Left lung (tissue), 10 donors: ENCODE measurements around the gene HPSE2. TPM values are rescaled to one million over a fixed set of nuclear protein-coding genes. Genes with fewer than 3 reads are reported as not detected.
"Not testable (repeated sequence)": the region's sequence is repeated elsewhere in the genome, so short reads cannot be mapped to it uniquely, and the experiment has no call there.

ENCODE experiments used
- ATAC-seq: fragments of 200-7000 bp; cut with Tn5 transposase; one replicate; pipeline ENCODE4 v1.9.1; 2020; ENCODE audit warnings: moderate library complexity
- DNase-seq, 4 donors: peaks; one replicate each; pipeline ENCODE4 v3.0.0-alpha.2; 2013 to 2020
- H3K27ac ChIP-seq, 2 donors: fragments of 200-600 bp; sonication (generic) in 1 of 2; one replicate each; pipeline versions ENCODE4 v1.5.0 to v1.8.0; 2020 to 2021
- H3K27me3 ChIP-seq, 2 donors: fragments of 200-600 bp; sonication (generic) in 1 of 2; one replicate each; pipeline versions ENCODE4 v1.5.0 to v1.8.0; 2020 to 2021
- H3K36me3 ChIP-seq, 2 donors: fragments of 200-600 bp; sonication (generic) in 1 of 2; one replicate each; pipeline versions ENCODE4 v1.5.0 to v1.8.0; 2020 to 2021
- H3K4me1 ChIP-seq, 2 donors: fragments of 200-600 bp; one replicate each; pipeline ENCODE4 v1.8.0; 2021
- H3K4me3 ChIP-seq, 2 donors: fragments of 200-600 bp; sonication (generic) in 1 of 2; one replicate each; pipeline versions ENCODE4 v1.5.0 to v1.8.0; 2020 to 2021; ENCODE audit warnings: mild to moderate bottlenecking in 1 of 2
- H3K9me3 ChIP-seq, 2 donors: fragments of 200-600 bp; sonication (generic) in 1 of 2; one replicate each; pipeline versions ENCODE4 v1.5.0 to v1.8.0; 2020 to 2021
- CTCF ChIP-seq, 2 donors: fragments of 200-600 bp; sonication (generic) in 1 of 2; IDR thresholded peaks; one replicate each; pipeline versions ENCODE4 v1.5.0 to v1.8.0; 2021; ENCODE audit warnings: antibody characterized with exemption in 2 of 2
- intact Hi-C, 2 donors: fragments of 100-400 bp; cut with DNase I; formaldehyde crosslinking; loops; one replicate each; pipeline versions ENCODE4 v1.11.2 to v1.14.2; 2022
- polyA plus RNA-seq, 6 donors: library from polyadenylated mRNA; unstranded; fragments of 120-200 nt; gene quantifications; one replicate each; pipeline ENCODE4 v1.2.1, GENCODE V29; 2013; ENCODE audit not compliant: insufficient read length in 6 of 6
- total RNA-seq, 2 donors: library from RNA; stranded (reverse); fragmentation: NEBNext Ultra II Directional; extraction: Animal tissue kit (Norgen Biotek cat#: 25700); gene quantifications; one replicate each; pipeline ENCODE4 v1.2.1, GENCODE V29; 2021
- donor health status: DM: no; HTN: yes; CAD: no.
- donor health status: DM: no; HTN: no; CAD: no.

HPSE2 gene
- total and polyA plus RNA-seq, 8 donors = 0.50 to 20.4 (median 12.1) TPM

- Histone ChIP-seq H3K27ac (no peak overlapping the region), H3K36me3 (no peaks in the 10 kb centered on the region), H3K9me3 (no peaks in the 10 kb centered on the region), H3K4me1 (no peaks in the 10 kb centered on the region), H3K27me3 (no peaks in the 10 kb centered on the region), H3K4me3 (no peak overlapping the region)
- no peak for DNase-seq
- no peak for TF ChIP-seq CTCF (IDR thresholded peaks at IDR 0.05)
- intact Hi-C loops = no loop called here
- no peak for ATAC-seq
These were observed 668.1 kb downstream of the HPSE2 start for GRCh38 chr10:98567391-98568133.

DNA sequence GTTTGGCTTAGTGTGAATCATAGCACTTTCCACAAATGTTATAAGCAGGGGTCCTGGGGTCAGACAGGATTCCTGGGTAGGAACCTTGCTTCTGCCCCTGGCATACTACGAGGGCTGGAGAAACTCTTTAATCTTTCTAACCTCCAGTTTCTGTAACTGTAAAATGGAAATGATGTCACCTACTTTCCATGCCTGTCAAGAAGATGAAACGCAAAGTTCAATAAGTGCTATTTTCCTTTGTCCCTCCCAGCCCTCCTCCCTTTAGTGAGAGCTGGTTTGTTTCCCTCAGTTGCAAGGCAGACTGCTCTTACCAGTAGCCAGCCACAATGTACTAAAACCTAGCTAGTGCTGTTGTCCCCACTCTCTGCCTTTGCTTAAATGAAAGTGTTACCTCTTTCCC lies 671.8 kb downstream of the HPSE2 start:
- ATAC-seq (no peak), DNase-seq (no peak)
- Histone ChIP-seq H3K36me3 (no peaks in the 10 kb centered on the region), H3K27me3 (no peaks in the 10 kb centered on the region), H3K4me3 (no peak overlapping the region), H3K9me3 (no peaks in the 10 kb centered on the region), H3K4me1 (no peaks in the 10 kb centered on the region), H3K27ac (no peak overlapping the region)
- intact Hi-C loops = no loop called here
- TF ChIP-seq CTCF (IDR thresholded peaks at IDR 0.05) = no peak

DNA sequence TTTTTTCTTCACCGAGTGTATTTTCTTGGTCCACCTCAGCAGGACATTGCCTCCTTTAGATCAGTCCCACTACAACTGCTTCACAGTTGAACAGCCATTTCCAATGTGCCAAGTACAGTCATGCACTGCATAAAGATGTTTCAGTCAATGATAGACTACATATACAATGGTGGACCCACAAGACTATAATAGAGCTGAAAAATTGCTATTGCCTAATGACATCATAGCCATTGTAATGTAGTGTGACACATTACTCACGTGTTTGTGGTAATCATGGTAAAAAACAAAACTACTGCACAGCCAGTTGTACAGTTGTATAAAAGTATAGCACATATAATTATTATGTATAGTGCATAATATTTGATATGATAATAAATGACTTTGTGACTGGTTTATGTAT lies 675.1 kb downstream of the HPSE2 start:
- ATAC-seq (no peak), DNase-seq (no peak)
- H3K36me3 ChIP-seq = no peaks in the 10 kb centered on the region
- TF ChIP-seq CTCF (IDR thresholded peaks at IDR 0.05) = no peak
- H3K27ac ChIP-seq = no peak overlapping the region
- intact Hi-C loops = no loop called here
- no peaks in the 10 kb centered on the region for H3K9me3 ChIP-seq
- H3K4me1 ChIP-seq = no peaks in the 10 kb centered on the region
- H3K27me3 ChIP-seq = no peaks in the 10 kb centered on the region
- H3K4me3 ChIP-seq = no peak overlapping the region

DNA sequence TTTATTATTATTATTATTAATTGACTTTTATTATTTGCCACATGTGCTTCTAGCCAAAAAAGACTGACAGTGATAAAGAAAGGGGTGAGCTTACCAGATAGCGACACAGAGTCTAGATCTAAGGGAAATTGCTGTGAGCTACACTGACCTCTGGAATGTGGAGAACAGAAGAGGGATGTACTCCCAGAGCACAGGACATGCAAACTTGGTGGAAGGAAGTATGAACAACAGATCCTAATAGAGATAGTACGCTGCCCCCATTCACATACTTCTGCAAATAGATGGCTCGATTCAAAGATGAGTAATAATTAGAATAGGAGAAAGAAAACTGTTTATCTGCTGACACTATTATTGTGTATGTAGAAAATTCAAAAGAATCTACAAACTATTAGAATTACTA lies 679.6 kb downstream of the HPSE2 start:
- Histone ChIP-seq H3K4me3 (no peak overlapping the region), H3K9me3 (no peaks in the 10 kb centered on the region), H3K27me3 (no peaks in the 10 kb centered on the region), H3K4me1 (no peaks in the 10 kb centered on the region), H3K36me3 (no peaks in the 10 kb centered on the region), H3K27ac (no peak overlapping the region)
- TF ChIP-seq CTCF (IDR thresholded peaks at IDR 0.05) = no peak
- no peak for DNase-seq
- ATAC-seq = no peak
- intact Hi-C loops = no loop called here

GRCh38 chr10:98555021-98555619 lies 680.5 kb downstream of the HPSE2 start:
- no peak overlapping the region for H3K27ac ChIP-seq
- DNase-seq (peak in 2 of 4 donors; percentile 5 to 21), ATAC-seq (no peak)

DNA sequence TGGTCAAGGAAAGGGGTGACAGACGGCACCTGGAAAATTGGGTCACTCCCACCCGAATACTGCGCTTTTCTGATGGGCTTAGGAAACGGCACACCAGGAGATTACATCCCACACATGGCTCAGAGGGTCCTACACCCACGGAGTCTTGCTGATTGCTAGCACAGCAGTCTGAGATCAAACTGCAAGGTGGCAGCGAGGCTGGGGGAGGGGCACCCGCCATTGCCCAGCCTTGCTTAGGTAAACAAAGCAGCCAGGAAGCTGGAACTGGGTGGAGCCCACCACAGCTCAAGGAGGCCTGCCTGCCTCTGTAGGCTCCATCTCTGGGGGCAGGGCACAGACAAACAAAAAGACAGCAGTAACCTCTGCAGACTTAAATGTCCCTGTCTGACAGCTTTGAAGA lies 694.1 kb downstream of the HPSE2 start:
- intact Hi-C loops, H3K36me3 ChIP-seq, H3K4me1 ChIP-seq, H3K9me3 ChIP-seq, ATAC-seq, H3K27ac ChIP-seq, H3K27me3 ChIP-seq, H3K4me3 ChIP-seq, DNase-seq: not testable (repeated sequence)

More at GRCh38 chr10:98555021-98555619, 680.5 kb downstream of the HPSE2 start:
- Histone ChIP-seq H3K4me3 (no peak overlapping the region), H3K4me1 (no peaks in the 10 kb centered on the region), H3K27me3 (no peaks in the 10 kb centered on the region), H3K9me3 (no peaks in the 10 kb centered on the region), H3K36me3 (no peaks in the 10 kb centered on the region)
- TF ChIP-seq CTCF (IDR thresholded peaks at IDR 0.05) = no peak
- intact Hi-C loops = no loop called here
